ENCODE results near the gene EP400. TPM values are rescaled to one million over a fixed set of nuclear protein-coding genes. Genes with fewer than 3 reads are reported as not detected.

Gene EP400
- total RNA-seq, 1 donor from 2014 or later, result 35.9 TPM

GRCh38 chr12:131994589-131994988, 44.8 kb downstream of the EP400 start:
- Mint-ChIP-seq H3K27ac (ENCODE audit: unreplicated experiment) (no peak overlapping the region), H3K27me3 (ENCODE audit: low read depth) (no peaks in the 10 kb centered on the region), H3K36me3 (ENCODE audit: low read depth) (peaks cover 32% of the 10 kb centered on the region), H3K4me1 (ENCODE audit: low read depth) (peaks cover 29% of the 10 kb centered on the region), H3K9me3 (ENCODE audit: low read depth) (no peaks in the 10 kb centered on the region), H3K4me3 (ENCODE audit: unreplicated experiment) (no peak overlapping the region)
- DNase-seq (ENCODE audit: low spot score), result no peak
- no peak for TF ChIP-seq CTCF (IDR thresholded peaks at IDR 0.05)

- DNase-seq (ENCODE audit: low spot score), result no peak
- Mint-ChIP-seq H3K4me1 (ENCODE audit: low read depth) (peaks cover 9% of the 10 kb centered on the region), H3K27ac (ENCODE audit: unreplicated experiment) (no peak overlapping the region), H3K9me3 (ENCODE audit: low read depth) (no peaks in the 10 kb centered on the region), H3K4me3 (ENCODE audit: unreplicated experiment) (no peak overlapping the region), H3K36me3 (ENCODE audit: low read depth) (peaks cover 4% of the 10 kb centered on the region), H3K27me3 (ENCODE audit: low read depth) (no peaks in the 10 kb centered on the region)
- no peak for TF ChIP-seq CTCF (IDR thresholded peaks at IDR 0.05)
Observed at GRCh38 chr12:132000286-132000872, 50.6 kb downstream of the EP400 start.

GRCh38 chr12:132003846-132004245, 54.1 kb downstream of the EP400 start:
- peaks cover 16% of the 10 kb centered on the region for H3K36me3 Mint-ChIP-seq (ENCODE audit: low read depth)
- H3K27me3 Mint-ChIP-seq (ENCODE audit: low read depth), result no peaks in the 10 kb centered on the region
- H3K4me1 Mint-ChIP-seq (ENCODE audit: low read depth), result peaks cover 9% of the 10 kb centered on the region
- no peak for DNase-seq (ENCODE audit: low spot score)
- peak overlapping the region; percentile 27 for H3K27ac Mint-ChIP-seq (ENCODE audit: unreplicated experiment)
- H3K9me3 Mint-ChIP-seq (ENCODE audit: low read depth), result no peaks in the 10 kb centered on the region
- no peak overlapping the region for H3K4me3 Mint-ChIP-seq (ENCODE audit: unreplicated experiment)
- TF ChIP-seq CTCF (IDR thresholded peaks at IDR 0.05), result no peak

- Mint-ChIP-seq H3K9me3 (ENCODE audit: low read depth) (no peaks in the 10 kb centered on the region), H3K27me3 (ENCODE audit: low read depth) (no peaks in the 10 kb centered on the region), H3K4me1 (ENCODE audit: low read depth) (peaks cover 9% of the 10 kb centered on the region), H3K36me3 (ENCODE audit: low read depth) (peaks cover 17% of the 10 kb centered on the region), H3K4me3 (ENCODE audit: unreplicated experiment) (no peak overlapping the region), H3K27ac (ENCODE audit: unreplicated experiment) (no peak overlapping the region)
- DNase-seq (ENCODE audit: low spot score), result no peak
- TF ChIP-seq CTCF (IDR thresholded peaks at IDR 0.05), result no peak
Observed at GRCh38 chr12:132004946-132005345, 55.2 kb downstream of the EP400 start.

GRCh38 chr12:132006056-132006680, 56.4 kb downstream of the EP400 start:
- Mint-ChIP-seq H3K36me3 (ENCODE audit: low read depth) (peaks cover 19% of the 10 kb centered on the region), H3K27ac (ENCODE audit: unreplicated experiment) (no peak overlapping the region), H3K4me1 (ENCODE audit: low read depth) (peaks cover 9% of the 10 kb centered on the region), H3K4me3 (ENCODE audit: unreplicated experiment) (no peak overlapping the region), H3K27me3 (ENCODE audit: low read depth) (no peaks in the 10 kb centered on the region), H3K9me3 (ENCODE audit: low read depth) (no peaks in the 10 kb centered on the region)
- no peak for DNase-seq (ENCODE audit: low spot score)
- no peak for TF ChIP-seq CTCF (IDR thresholded peaks at IDR 0.05)

Measured in chondrocyte (in vitro differentiated cells).